ENCODE measurements around the gene ZMAT5.
A peak's percentile ranks its signal among the peaks of the same experiment; 100 is the strongest.

The ZMAT5 gene

GRCh38 chr22:29704528-29705285 lies 62.1 kb downstream of the ZMAT5 start:
- peak; percentile 84 for DNase-seq

GRCh38 chr22:29703569-29704195 lies 63.1 kb downstream of the ZMAT5 start:
- DNase-seq, result peak; percentile 40

- DNase-seq, result peak; percentile 48
Observed at GRCh38 chr22:29702931-29703501, 63.8 kb downstream of the ZMAT5 start.

GRCh38 chr22:29702000-29702930 lies 64.5 kb downstream of the ZMAT5 start:
- no peak for DNase-seq

GRCh38 chr22:29701155-29701999 lies 65.4 kb downstream of the ZMAT5 start:
- no peak for DNase-seq

GRCh38 chr22:29700900-29701154 lies 66.0 kb downstream of the ZMAT5 start:
- DNase-seq, result no peak

- no peak for DNase-seq
Observed at GRCh38 chr22:29700206-29700899, 66.5 kb downstream of the ZMAT5 start.

GRCh38 chr22:29697853-29698598 lies 68.8 kb downstream of the ZMAT5 start:
- DNase-seq, result no peak

- DNase-seq, result no peak
Observed at GRCh38 chr22:29695129-29695926, 71.5 kb downstream of the ZMAT5 start.

GRCh38 chr22:29693671-29694070 lies 73.1 kb downstream of the ZMAT5 start:
- DNase-seq, result no peak

GRCh38 chr22:29693161-29693560 lies 73.6 kb downstream of the ZMAT5 start:
- DNase-seq, result no peak

- DNase-seq, result no peak
Observed at GRCh38 chr22:29692327-29692640, 74.5 kb downstream of the ZMAT5 start.

- no peak for DNase-seq
Observed at GRCh38 chr22:29691636-29692326, 75.0 kb downstream of the ZMAT5 start.

GRCh38 chr22:29690476-29690875 lies 76.3 kb downstream of the ZMAT5 start:
- DNase-seq, result peak; percentile 89

- DNase-seq, result peak; percentile 90
Observed at GRCh38 chr22:29689880-29690213, 77.0 kb downstream of the ZMAT5 start.

- DNase-seq, result no peak
Observed at GRCh38 chr22:29689206-29689879, 77.5 kb downstream of the ZMAT5 start.

- no peak for DNase-seq
Observed at GRCh38 chr22:29684244-29684643, 82.6 kb downstream of the ZMAT5 start.

GRCh38 chr22:29683536-29683935 lies 83.3 kb downstream of the ZMAT5 start:
- DNase-seq, result no peak

Data from eye (tissue), 1 donor.